GM12878 (cell line): Measurements from ENCODE around the gene MRM3. TPM values are rescaled to one million over a fixed set of nuclear protein-coding genes. Genes with fewer than 3 reads are reported as not detected.
A peak's percentile ranks its signal among the peaks of the same experiment; 100 is the strongest.

Source experiments
- ATAC-seq: fragments of 200-7000 bp; cut with Tn5 transposase; 3 replicates; pipeline ENCODE4 v1.9.1; 2020; ENCODE audit warnings: mild to moderate bottlenecking, moderate library complexity
- BruUV-seq: library from RNA; stranded (reverse); fragments of 400-500 nt; replicated peaks from 2 replicates; lab custom pipeline; 2021; lab: Mats Ljungman, UMichigan
- CTCF ChIA-PET: fragments of 300-600 bp; sonication (Branson Sonifier 250); formaldehyde crosslinking; extraction: SDS; loops from one replicate; lab custom pipeline; 2021; ENCODE audit warnings: inconsistent platforms; lab: Yijun Ruan, JAX
- POLR2A ChIA-PET: fragments of 350-600 bp; formaldehyde crosslinking; extraction: SDS; loops from one replicate; lab custom pipeline; 2021; ENCODE audit warnings: inconsistent platforms; lab: Charles Lee
- RAD21 ChIA-PET: fragments of 300-600 bp; sonication (Branson Sonifier 250); formaldehyde crosslinking; loops from one replicate; lab custom pipeline; 2023; ENCODE audit warnings: antibody characterized with exemption; ENCODE audit not compliant: unreplicated experiment; lab: Charles Lee
- SMC1A ChIA-PET: fragments of 300-600 bp; sonication (Branson Sonifier 250); formaldehyde crosslinking; loops from one replicate; lab custom pipeline; 2023; ENCODE audit not compliant: unreplicated experiment, uncharacterized antibody; lab: Charles Lee
- DNase-seq: peaks from one replicate; pipeline ENCODE4 v3.0.0-alpha.2; 2011; ENCODE audit warnings: low read depth, low spot score
- FAIRE-seq: peaks from 3 replicates; lab custom pipeline; 2011; peaks lifted over from hg19 to GRCh38; lab: Jason Lieb, UNC
- H2AFZ ChIP-seq: 2 replicates; pipeline ENCODE4 v1.6.0; 2011; ENCODE audit warnings: low read depth, low read length, control low read depth; ENCODE audit not compliant: control insufficient read depth
- H3K27ac ChIP-seq: 2 replicates; pipeline ENCODE4 v1.5.1; 2011; ENCODE audit warnings: control low read depth; ENCODE audit not compliant: control insufficient read depth, insufficient read depth
- H3K27me3 ChIP-seq, 2 experiments: replicated peaks in 1 of 2; 2 replicates each; pipeline versions ENCODE4 v1.6.0 to v1.6.1; 2011; ENCODE audit warnings: low read length in 1 of 2; ENCODE audit not compliant: control insufficient read depth in 2 of 2, insufficient read depth in 2 of 2
- H3K36me3 ChIP-seq, 2 experiments: 2 replicates each; pipeline ENCODE4 v1.5.1; 2011; ENCODE audit warnings: low read length in 1 of 2; ENCODE audit not compliant: control insufficient read depth in 2 of 2, insufficient read depth in 2 of 2
- H3K4me1 ChIP-seq: 2 replicates; pipeline ENCODE4 v1.6.1; 2011; ENCODE audit warnings: mild to moderate bottlenecking, low read length, moderate library complexity, mixed read lengths; ENCODE audit not compliant: control insufficient read depth, insufficient read depth
- H3K4me2 ChIP-seq: 2 replicates; pipeline ENCODE4 v1.6.0; 2011; ENCODE audit warnings: control low read depth; ENCODE audit not compliant: control insufficient read depth, insufficient read depth
- H3K4me3 ChIP-seq: fragments of 200-600 bp; sonication (generic); 2 replicates; pipeline ENCODE4 v1.5.1; 2016
- H3K79me2 ChIP-seq: 2 replicates; pipeline ENCODE4 v1.6.0; 2011; ENCODE audit warnings: low read length; ENCODE audit not compliant: control insufficient read depth, insufficient read depth
- H3K9ac ChIP-seq: 2 replicates; pipeline ENCODE4 v1.8.0; 2011; ENCODE audit warnings: low read length, control low read depth, mixed read lengths; ENCODE audit not compliant: control insufficient read depth, insufficient read depth
- H3K9me3 ChIP-seq: replicated peaks from 3 replicates; pipeline ENCODE4 v1.5.1; 2011; ENCODE audit warnings: mild to moderate bottlenecking, low read length; ENCODE audit not compliant: control insufficient read depth, insufficient read depth
- H4K20me1 ChIP-seq: 2 replicates; pipeline ENCODE4 v1.6.0; 2011; ENCODE audit not compliant: control insufficient read depth, insufficient read depth
- BRCA1 ChIP-seq: IDR thresholded peaks from 2 replicates; pipeline ENCODE4 v1.6.1; 2011; ENCODE audit warnings: low read depth, low read length, improper control_type of control experiment
- CBX3 ChIP-seq: fragments of 200-600 bp; sonication (generic); IDR thresholded peaks from 2 replicates; pipeline ENCODE4 v1.6.1; 2016; ENCODE audit warnings: low read depth, borderline replicate concordance
- CREM ChIP-seq: IDR thresholded peaks from 2 replicates; pipeline ENCODE4 v1.6.1; 2014; ENCODE audit warnings: antibody characterized with exemption, low read depth
- EZH2 ChIP-seq: IDR thresholded peaks from 2 replicates; pipeline ENCODE4 v1.6.1; 2012; ENCODE audit warnings: low read depth, mild to moderate bottlenecking, control low read depth, inconsistent platforms, low read length, borderline replicate concordance; ENCODE audit not compliant: control insufficient read depth
- HCFC1 ChIP-seq: fragments of 150-350 bp; IDR thresholded peaks from 2 replicates; pipeline ENCODE4 v1.6.1; 2014; ENCODE audit warnings: low read length
- IRF4 ChIP-seq: IDR thresholded peaks from 2 replicates; pipeline ENCODE4 v1.6.1; 2011; ENCODE audit warnings: low read depth, low read length
- NR2C1 ChIP-seq: fragments of 450-650 bp; IDR thresholded peaks from 2 replicates; pipeline ENCODE4 v1.6.1; 2017; ENCODE audit warnings: antibody characterized with exemption, mild to moderate bottlenecking, moderate library complexity
- NR2C2 ChIP-seq: IDR thresholded peaks from 2 replicates; pipeline ENCODE4 v1.6.1; 2011; ENCODE audit warnings: borderline replicate concordance, low read depth; ENCODE audit not compliant: control insufficient read depth, insufficient read length
- PKNOX1 ChIP-seq: fragments of 450-650 bp; IDR thresholded peaks from 2 replicates; pipeline ENCODE4 v1.6.1; 2016; ENCODE audit warnings: mild to moderate bottlenecking
- POLR2A ChIP-seq: IDR thresholded peaks from 2 replicates; pipeline ENCODE4 v1.6.1; 2011; ENCODE audit warnings: low read depth, mild to moderate bottlenecking, low read length
- POLR2AphosphoS5 ChIP-seq: IDR thresholded peaks from 2 replicates; pipeline ENCODE4 v1.6.1; 2011; ENCODE audit warnings: mild to moderate bottlenecking, low read length, inconsistent platforms
- WGBS: methylation state at CpG from one replicate; pipeline ENCODE4 v1.1.6; 2016; ENCODE audit warnings: low lambda C conversion rate; ENCODE audit not compliant: insufficient replicate concordance, insufficient coverage; ENCODE audit errors: missing lambda C conversion rate; 5-methylcytosine and 5-hydroxymethylcytosine counted together
- in situ Hi-C: fragments of 300-500 bp; cut with MboI; formaldehyde crosslinking; loops from 9 replicates; pipeline ENCODE4 v1.14.3; 2018; ENCODE audit warnings: mixed read lengths
- intact Hi-C: fragments of 100-400 bp; cut with micrococcal nuclease; formaldehyde crosslinking; loops from one replicate; pipeline ENCODE4 v1.14.2; 2022; ENCODE audit not compliant: unreplicated experiment
- polyA plus RNA-seq, 11 experiments: library from polyadenylated mRNA; depleted of rRNA in 4 of 11; unstranded in 6 of 11; stranded (reverse) in 5 of 11; fragments of >200 nt; fragmentation: Nextera tagmentation in 4 of 11; fragmentation: Illumina TruSeq in 1 of 11; extraction: Ambion mirVana in 4 of 11; extraction: Trizol in 1 of 11; gene quantifications; 1 replicate in 1 of 11; 2 replicates in 10 of 11; pipeline versions ENCODE4 v1.2.1 to v1.2.3, GENCODE V29; 2011 to 2016; ENCODE audit warnings: inconsistent platforms in 2 of 11, missing spikeins in 2 of 11, low read depth in 1 of 11
- total RNA-seq, 4 experiments: library from RNA; depleted of rRNA in 3 of 4; stranded (reverse); fragments of >200 nt in 3 of 4; fragmentation: Illumina TruSeq in 1 of 4; extraction: Trizol in 1 of 4; gene quantifications; 2 replicates each; pipeline versions ENCODE4 v1.2.1 to v1.2.3, GENCODE V29; 2013 to 2021
- TF ChIP-seq, protein P1 (sequence below): fragments of 450-650 bp; IDR thresholded peaks from 2 replicates; pipeline ENCODE4 v1.6.1; 2014; ENCODE audit warnings: mild to moderate bottlenecking
- TF ChIP-seq, protein P2 (sequence below): fragments of 150-350 bp; IDR thresholded peaks from 2 replicates; pipeline ENCODE4 v1.6.1; 2016; ENCODE audit warnings: low read depth, low read length
- TF ChIP-seq, protein P3 (sequence below): fragments of 450-650 bp; formaldehyde crosslinking; IDR thresholded peaks from 2 replicates; pipeline ENCODE4 v1.5.0; 2022; ENCODE audit warnings: mild to moderate bottlenecking, missing genetic modification characterization

Gene MRM3
- total and polyA plus RNA-seq, 10 of the 15 experiments (the other 5 are each of a cell fraction or from before 2014, with no cell fraction given), result 2.3 to 48.9 (median 26.6) TPM

DNA sequence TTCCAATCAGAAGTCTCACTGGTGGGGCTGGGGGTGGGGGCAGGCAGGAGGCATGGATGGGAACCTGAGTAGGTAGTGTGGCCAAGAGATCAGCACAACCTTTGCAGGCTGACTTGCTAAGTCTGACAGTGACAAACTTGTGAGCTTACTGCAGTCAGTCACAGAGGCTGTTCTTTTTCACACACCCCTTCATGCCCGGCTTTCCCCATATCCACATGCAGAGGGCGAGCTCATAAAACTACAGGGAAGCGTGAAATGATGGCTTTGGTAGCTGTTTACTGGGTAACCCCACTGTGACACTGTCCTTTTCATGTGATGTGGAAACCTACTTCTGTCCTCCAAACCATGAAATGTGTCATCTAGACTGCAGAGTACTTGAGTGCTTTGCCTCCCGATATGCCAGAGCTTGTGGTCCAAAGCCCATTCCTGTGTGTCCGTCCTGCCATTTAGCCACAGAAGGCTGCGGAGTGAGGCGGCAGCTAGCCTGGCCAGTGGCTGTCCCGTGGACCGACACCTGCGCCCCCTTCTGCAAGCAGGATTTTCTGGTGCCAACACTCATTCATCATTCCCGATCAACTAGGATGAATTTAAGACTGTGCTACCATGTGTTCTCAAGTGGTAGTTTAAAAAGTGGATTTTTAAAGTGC, 39.9 kb upstream of the MRM3 start (continued):
- TF ChIP-seq, protein P1, sequence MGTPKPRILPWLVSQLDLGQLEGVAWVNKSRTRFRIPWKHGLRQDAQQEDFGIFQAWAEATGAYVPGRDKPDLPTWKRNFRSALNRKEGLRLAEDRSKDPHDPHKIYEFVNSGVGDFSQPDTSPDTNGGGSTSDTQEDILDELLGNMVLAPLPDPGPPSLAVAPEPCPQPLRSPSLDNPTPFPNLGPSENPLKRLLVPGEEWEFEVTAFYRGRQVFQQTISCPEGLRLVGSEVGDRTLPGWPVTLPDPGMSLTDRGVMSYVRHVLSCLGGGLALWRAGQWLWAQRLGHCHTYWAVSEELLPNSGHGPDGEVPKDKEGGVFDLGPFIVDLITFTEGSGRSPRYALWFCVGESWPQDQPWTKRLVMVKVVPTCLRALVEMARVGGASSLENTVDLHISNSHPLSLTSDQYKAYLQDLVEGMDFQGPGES, result no peak
- TF ChIP-seq HCFC1, result no peak
- TF ChIP-seq POLR2A, result peak; percentile 51; the same call in 1 of the 2 replicates
- TF ChIP-seq POLR2AphosphoS5, result peak; percentile 51; the same call in 1 of the 2 replicates
- no peak for TF ChIP-seq IRF4
- no peak for TF ChIP-seq PKNOX1
- no peak for TF ChIP-seq NR2C1

GRCh38 chr17:743139-743538, 39.0 kb upstream of the MRM3 start:
- Histone ChIP-seq H3K9me3 (no peaks in the 10 kb centered on the region; the same call in 2 of the 3 replicates), H3K36me3 (peaks cover 32 to 44% of the 10 kb centered on the region in 2 experiments), H3K4me1 (peaks cover 13% of the 10 kb centered on the region), H3K79me2 (peaks cover 13% of the 10 kb centered on the region), H3K9ac (no peak overlapping the region), H3K27me3 (no peaks in the 10 kb centered on the region), H3K4me3 (no peak overlapping the region), H3K27ac (no peak overlapping the region), H3K4me2 (no peak overlapping the region), H4K20me1 (no peaks in the 10 kb centered on the region), H2AFZ (no peak overlapping the region)
- no peak for FAIRE-seq
- WGBS, result 87% methylated on average over 4 of the region's 4 CpGs
- ChIA-PET RAD21 (no interaction called here), SMC1A (interaction anchor here (0.6 to 0.7 kb wide), 2 partner anchors 21 to 306 kb away, joined by 3 read pairs; no protein-coding TSS in a partner anchor), POLR2A (interaction anchor here (0.6 kb wide), 1 partner anchor 147 kb away, joined by 3 read pairs; no protein-coding TSS in a partner anchor), CTCF (no interaction called here)
- BruUV-seq, result no TSS peak
- intact Hi-C loops, result no loop called here
- in situ Hi-C loops, result no loop called here
- no peak for ATAC-seq
- DNase-seq, result no peak
- TF ChIP-seq NR2C2 (no peak), BRCA1 (no peak), EZH2 (no peak), CREM (no peak), CBX3 (no peak)
- TF ChIP-seq, protein P2, sequence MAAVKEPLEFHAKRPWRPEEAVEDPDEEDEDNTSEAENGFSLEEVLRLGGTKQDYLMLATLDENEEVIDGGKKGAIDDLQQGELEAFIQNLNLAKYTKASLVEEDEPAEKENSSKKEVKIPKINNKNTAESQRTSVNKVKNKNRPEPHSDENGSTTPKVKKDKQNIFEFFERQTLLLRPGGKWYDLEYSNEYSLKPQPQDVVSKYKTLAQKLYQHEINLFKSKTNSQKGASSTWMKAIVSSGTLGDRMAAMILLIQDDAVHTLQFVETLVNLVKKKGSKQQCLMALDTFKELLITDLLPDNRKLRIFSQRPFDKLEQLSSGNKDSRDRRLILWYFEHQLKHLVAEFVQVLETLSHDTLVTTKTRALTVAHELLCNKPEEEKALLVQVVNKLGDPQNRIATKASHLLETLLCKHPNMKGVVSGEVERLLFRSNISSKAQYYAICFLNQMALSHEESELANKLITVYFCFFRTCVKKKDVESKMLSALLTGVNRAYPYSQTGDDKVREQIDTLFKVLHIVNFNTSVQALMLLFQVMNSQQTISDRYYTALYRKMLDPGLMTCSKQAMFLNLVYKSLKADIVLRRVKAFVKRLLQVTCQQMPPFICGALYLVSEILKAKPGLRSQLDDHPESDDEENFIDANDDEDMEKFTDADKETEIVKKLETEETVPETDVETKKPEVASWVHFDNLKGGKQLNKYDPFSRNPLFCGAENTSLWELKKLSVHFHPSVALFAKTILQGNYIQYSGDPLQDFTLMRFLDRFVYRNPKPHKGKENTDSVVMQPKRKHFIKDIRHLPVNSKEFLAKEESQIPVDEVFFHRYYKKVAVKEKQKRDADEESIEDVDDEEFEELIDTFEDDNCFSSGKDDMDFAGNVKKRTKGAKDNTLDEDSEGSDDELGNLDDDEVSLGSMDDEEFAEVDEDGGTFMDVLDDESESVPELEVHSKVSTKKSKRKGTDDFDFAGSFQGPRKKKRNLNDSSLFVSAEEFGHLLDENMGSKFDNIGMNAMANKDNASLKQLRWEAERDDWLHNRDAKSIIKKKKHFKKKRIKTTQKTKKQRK, result no peak
- TF ChIP-seq, protein P3, sequence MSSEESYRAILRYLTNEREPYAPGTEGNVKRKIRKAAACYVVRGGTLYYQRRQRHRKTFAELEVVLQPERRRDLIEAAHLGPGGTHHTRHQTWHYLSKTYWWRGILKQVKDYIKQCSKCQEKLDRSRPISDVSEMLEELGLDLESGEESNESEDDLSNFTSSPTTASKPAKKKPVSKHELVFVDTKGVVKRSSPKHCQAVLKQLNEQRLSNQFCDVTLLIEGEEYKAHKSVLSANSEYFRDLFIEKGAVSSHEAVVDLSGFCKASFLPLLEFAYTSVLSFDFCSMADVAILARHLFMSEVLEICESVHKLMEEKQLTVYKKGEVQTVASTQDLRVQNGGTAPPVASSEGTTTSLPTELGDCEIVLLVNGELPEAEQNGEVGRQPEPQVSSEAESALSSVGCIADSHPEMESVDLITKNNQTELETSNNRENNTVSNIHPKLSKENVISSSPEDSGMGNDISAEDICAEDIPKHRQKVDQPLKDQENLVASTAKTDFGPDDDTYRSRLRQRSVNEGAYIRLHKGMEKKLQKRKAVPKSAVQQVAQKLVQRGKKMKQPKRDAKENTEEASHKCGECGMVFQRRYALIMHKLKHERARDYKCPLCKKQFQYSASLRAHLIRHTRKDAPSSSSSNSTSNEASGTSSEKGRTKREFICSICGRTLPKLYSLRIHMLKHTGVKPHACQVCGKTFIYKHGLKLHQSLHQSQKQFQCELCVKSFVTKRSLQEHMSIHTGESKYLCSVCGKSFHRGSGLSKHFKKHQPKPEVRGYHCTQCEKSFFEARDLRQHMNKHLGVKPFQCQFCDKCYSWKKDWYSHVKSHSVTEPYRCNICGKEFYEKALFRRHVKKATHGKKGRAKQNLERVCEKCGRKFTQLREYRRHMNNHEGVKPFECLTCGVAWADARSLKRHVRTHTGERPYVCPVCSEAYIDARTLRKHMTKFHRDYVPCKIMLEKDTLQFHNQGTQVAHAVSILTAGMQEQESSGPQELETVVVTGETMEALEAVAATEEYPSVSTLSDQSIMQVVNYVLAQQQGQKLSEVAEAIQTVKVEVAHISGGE (CRISPR knock-in tag), result no peak
